ENCODE results near the gene RASL10B.

RASL10B gene

DNA sequence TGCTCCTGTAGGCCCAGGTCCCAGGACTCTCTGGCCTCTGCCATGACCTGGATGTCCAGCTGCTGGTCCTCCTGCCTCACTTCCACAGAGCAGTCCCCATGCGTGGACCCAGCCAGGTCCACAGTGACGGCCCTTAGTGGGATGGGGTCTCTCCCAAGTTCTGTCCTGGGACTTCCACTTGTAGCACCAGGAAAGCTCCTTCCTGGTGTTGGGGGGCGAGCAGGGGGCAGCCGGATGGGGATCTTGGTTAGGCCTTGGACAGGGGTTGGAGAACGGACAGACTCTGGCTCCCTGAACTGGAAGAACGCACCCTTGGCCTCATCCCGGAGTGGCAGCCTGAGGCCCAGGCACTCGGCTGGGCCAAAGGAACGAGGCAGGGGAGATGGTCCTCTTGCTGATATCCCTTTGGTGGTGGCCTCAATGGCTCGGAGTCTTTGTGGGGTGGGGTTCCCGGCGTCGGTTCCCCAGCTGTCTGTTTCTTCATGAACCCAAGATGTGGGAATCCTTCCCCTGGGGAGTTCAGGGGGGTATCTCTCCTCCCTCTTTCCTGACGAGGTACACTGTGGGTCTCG, 14.4 kb downstream of the RASL10B start:
- ChIA-PET CTCF (interaction anchor here (0.6 to 6.4 kb wide), 3 partner anchors 25 to 133 kb away, joined by 4 to 50 read pairs (median 4); no protein-coding TSS in a partner anchor), POLR2A (interaction anchor here (0.7 to 1.7 kb wide), 2 partner anchors 14 to 40 kb away, joined by 4 read pairs; partner anchors contain the start of gene RASL10B)
- DNase-seq (ENCODE audit: extremely low spot score) = no peak
- TF ChIP-seq TARDBP (IDR thresholded peaks at IDR 0.05) (no peak), LEF1 (IDR thresholded peaks at IDR 0.05; ENCODE audit: borderline replicate concordance) (no peak), ZNF384 (IDR thresholded peaks at IDR 0.05) (no peak), HDGF (IDR thresholded peaks at IDR 0.05; ENCODE audit: borderline replicate concordance) (no peak), PKNOX1 (IDR thresholded peaks at IDR 0.05) (no peak), CTBP1 (IDR thresholded peaks at IDR 0.05; ENCODE audit: borderline replicate concordance) (no peak), FOXA1 (IDR thresholded peaks at IDR 0.05) (no peak), FOXM1 (IDR thresholded peaks at IDR 0.05; ENCODE audit: borderline replicate concordance) (no peak), ARNT (IDR thresholded peaks at IDR 0.05) (no peak), ELF4 (IDR thresholded peaks at IDR 0.05) (no peak), SUZ12 (IDR thresholded peaks at IDR 0.05) (no peak), FOXK2 (IDR thresholded peaks at IDR 0.05) (no peak), NFRKB (IDR thresholded peaks at IDR 0.05) (no peak)

DNA sequence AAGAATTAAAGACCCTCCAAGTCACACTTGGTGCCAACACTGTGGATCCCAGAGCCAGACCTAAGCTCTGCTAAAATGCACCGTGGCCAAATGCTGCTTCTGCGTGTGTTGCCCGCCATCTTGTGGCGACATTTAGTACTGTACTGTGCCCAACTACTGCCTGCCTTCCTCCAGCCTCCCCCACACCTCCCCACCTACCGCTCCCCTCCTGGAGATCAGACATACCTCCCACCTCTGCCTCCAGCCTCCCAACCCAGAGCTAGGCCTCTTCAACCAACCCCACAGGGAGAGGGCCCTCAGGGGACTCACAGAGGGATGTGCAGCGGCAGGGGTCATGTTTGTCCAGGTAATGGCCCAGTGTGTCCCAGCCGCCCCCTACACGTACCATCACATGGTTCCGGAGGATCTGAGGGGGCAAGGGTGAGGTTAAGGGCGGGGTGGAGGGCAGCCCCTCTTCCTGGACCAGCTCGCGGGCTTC, 16.1 kb downstream of the RASL10B start:
- TF ChIP-seq SUZ12 (IDR thresholded peaks at IDR 0.05) (no peak), FOXM1 (IDR thresholded peaks at IDR 0.05; ENCODE audit: borderline replicate concordance) (no peak), BHLHE40 (IDR thresholded peaks at IDR 0.05; ENCODE audit: borderline replicate concordance) (no peak), LEF1 (IDR thresholded peaks at IDR 0.05; ENCODE audit: borderline replicate concordance) (no peak), CTBP1 (IDR thresholded peaks at IDR 0.05; ENCODE audit: borderline replicate concordance) (no peak), NFRKB (IDR thresholded peaks at IDR 0.05) (no peak), HDGF (IDR thresholded peaks at IDR 0.05; ENCODE audit: borderline replicate concordance) (no peak), ZNF384 (IDR thresholded peaks at IDR 0.05) (no peak), ARNT (IDR thresholded peaks at IDR 0.05) (no peak), SP1 (IDR thresholded peaks at IDR 0.05) (no peak), FOXA1 (IDR thresholded peaks at IDR 0.05) (no peak), FOXK2 (IDR thresholded peaks at IDR 0.05) (no peak), TARDBP (IDR thresholded peaks at IDR 0.05) (no peak), PKNOX1 (IDR thresholded peaks at IDR 0.05) (no peak), ELF4 (IDR thresholded peaks at IDR 0.05) (no peak), L3MBTL2 (conservative IDR thresholded peaks at IDR 0.05) (no peak)
- ChIA-PET POLR2A (interaction anchor here (1.0 to 2.0 kb wide), 2 partner anchors 61 to 134 kb away, joined by 4 to 9 read pairs; partner anchors contain the start of gene TAF15), CTCF (interaction anchor here (0.6 to 6.4 kb wide), 20 partner anchors 8 to 192 kb away, joined by 3 to 50 read pairs (median 4); partner anchors contain the start of gene RASL10B)
- peak; percentile 72 for DNase-seq (ENCODE audit: extremely low spot score)

DNA sequence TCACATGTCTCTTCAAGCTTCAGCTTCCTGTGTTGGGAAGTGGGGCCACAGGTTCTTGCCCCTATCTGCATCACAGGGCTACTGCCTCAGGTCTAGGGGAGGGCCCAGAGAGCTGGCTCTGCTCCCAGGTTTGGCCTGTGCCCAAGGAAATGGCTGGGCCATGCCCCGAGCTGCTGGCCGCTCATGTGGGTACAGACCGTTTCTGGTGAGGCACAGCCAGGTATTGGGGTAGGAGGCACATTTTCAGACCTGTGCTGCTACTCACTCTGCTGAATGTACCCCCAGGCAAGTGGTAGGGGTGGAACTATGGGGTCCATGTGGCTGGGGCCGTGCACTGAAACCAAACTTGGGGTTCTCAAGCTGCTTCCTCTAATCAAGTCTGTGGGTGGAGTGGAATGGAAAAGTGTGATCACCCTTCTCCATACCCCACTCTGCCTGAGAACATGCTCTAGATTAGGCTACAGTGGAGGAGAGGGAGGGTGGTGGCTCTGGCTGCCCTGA, 17.0 kb downstream of the RASL10B start:
- no peak for DNase-seq (ENCODE audit: extremely low spot score)
- CTCF ChIA-PET = interaction anchor here (4.0 to 6.4 kb wide), 2 partner anchors 16 to 136 kb away, joined by 13 to 50 read pairs; no protein-coding TSS in a partner anchor
- POLR2A ChIA-PET = interaction anchor here (1.3 to 2.0 kb wide), 2 partner anchors 60 to 170 kb away, joined by 5 to 9 read pairs; partner anchors contain the start of genes PEX12 and TAF15
- no peak for TF ChIP-seq ZNF384 (IDR thresholded peaks at IDR 0.05)
- TF ChIP-seq FOXM1 (IDR thresholded peaks at IDR 0.05; ENCODE audit: borderline replicate concordance) = no peak
- TF ChIP-seq ARNT (IDR thresholded peaks at IDR 0.05) = no peak
- no peak for TF ChIP-seq CTBP1 (IDR thresholded peaks at IDR 0.05; ENCODE audit: borderline replicate concordance)
- TF ChIP-seq FOXA1 (IDR thresholded peaks at IDR 0.05) = no peak
- no peak for TF ChIP-seq SP1 (IDR thresholded peaks at IDR 0.05)
- TF ChIP-seq SUZ12 (IDR thresholded peaks at IDR 0.05) = no peak
- no peak for TF ChIP-seq L3MBTL2 (conservative IDR thresholded peaks at IDR 0.05)
- no peak for TF ChIP-seq ELF4 (IDR thresholded peaks at IDR 0.05)

DNA sequence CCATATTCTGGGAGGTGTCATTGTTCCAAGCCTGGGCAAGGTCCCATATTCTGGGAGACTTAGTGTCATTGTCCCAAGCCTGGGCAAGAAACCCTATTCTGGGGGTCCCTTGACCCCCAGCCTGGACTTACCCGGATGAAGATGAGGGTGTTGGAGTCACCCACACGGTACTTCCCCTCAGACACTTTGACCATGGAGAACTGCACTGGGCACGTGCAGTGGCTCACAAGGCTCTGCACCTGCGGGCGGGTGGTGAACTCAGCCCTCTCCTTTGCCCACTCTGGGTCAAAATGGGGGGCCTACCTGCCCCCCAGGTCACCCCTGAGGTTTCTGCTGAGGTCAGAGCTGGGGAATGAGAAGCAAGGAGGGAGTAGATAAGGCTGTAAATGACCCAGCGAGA, 17.5 kb downstream of the RASL10B start:
- POLR2A ChIA-PET = interaction anchor here (1.3 kb wide), 1 partner anchor 170 kb away, joined by 5 read pairs; the partner anchor contains the start of gene PEX12
- CTCF ChIA-PET = interaction anchor here (4.0 to 6.4 kb wide), 2 partner anchors 15 to 136 kb away, joined by 13 to 50 read pairs; no protein-coding TSS in a partner anchor
- TF ChIP-seq SUZ12 (IDR thresholded peaks at IDR 0.05) = no peak
- no peak for TF ChIP-seq TARDBP (IDR thresholded peaks at IDR 0.05)
- no peak for TF ChIP-seq SP1 (IDR thresholded peaks at IDR 0.05)
- no peak for TF ChIP-seq ELF4 (IDR thresholded peaks at IDR 0.05)
- no peak for TF ChIP-seq L3MBTL2 (conservative IDR thresholded peaks at IDR 0.05)
- no peak for TF ChIP-seq ZNF384 (IDR thresholded peaks at IDR 0.05)
- no peak for TF ChIP-seq FOXM1 (IDR thresholded peaks at IDR 0.05; ENCODE audit: borderline replicate concordance)
- TF ChIP-seq CTBP1 (IDR thresholded peaks at IDR 0.05; ENCODE audit: borderline replicate concordance) = no peak
- no peak for TF ChIP-seq NFRKB (IDR thresholded peaks at IDR 0.05)
- TF ChIP-seq ARNT (IDR thresholded peaks at IDR 0.05) = no peak
- no peak for TF ChIP-seq FOXK2 (IDR thresholded peaks at IDR 0.05)
- TF ChIP-seq BHLHE40 (IDR thresholded peaks at IDR 0.05; ENCODE audit: borderline replicate concordance) = no peak
- no peak for TF ChIP-seq LEF1 (IDR thresholded peaks at IDR 0.05; ENCODE audit: borderline replicate concordance)
- TF ChIP-seq PKNOX1 (IDR thresholded peaks at IDR 0.05) = no peak
- no peak for TF ChIP-seq FOXA1 (IDR thresholded peaks at IDR 0.05)
- no peak for TF ChIP-seq HDGF (IDR thresholded peaks at IDR 0.05; ENCODE audit: borderline replicate concordance)
- no peak for DNase-seq (ENCODE audit: extremely low spot score)
